ENCODE data around the gene BOLL.
"Not testable (repeated sequence)": the region's sequence is repeated elsewhere in the genome, so short reads cannot be mapped to it uniquely, and the experiment has no call there.

The BOLL gene

GRCh38 chr2:197795277-197795676 is 10.2 kb upstream of the BOLL start:
- DNase-seq = no peak

GRCh38 chr2:197793456-197793855 is 8.3 kb upstream of the BOLL start:
- DNase-seq = no peak

DNA sequence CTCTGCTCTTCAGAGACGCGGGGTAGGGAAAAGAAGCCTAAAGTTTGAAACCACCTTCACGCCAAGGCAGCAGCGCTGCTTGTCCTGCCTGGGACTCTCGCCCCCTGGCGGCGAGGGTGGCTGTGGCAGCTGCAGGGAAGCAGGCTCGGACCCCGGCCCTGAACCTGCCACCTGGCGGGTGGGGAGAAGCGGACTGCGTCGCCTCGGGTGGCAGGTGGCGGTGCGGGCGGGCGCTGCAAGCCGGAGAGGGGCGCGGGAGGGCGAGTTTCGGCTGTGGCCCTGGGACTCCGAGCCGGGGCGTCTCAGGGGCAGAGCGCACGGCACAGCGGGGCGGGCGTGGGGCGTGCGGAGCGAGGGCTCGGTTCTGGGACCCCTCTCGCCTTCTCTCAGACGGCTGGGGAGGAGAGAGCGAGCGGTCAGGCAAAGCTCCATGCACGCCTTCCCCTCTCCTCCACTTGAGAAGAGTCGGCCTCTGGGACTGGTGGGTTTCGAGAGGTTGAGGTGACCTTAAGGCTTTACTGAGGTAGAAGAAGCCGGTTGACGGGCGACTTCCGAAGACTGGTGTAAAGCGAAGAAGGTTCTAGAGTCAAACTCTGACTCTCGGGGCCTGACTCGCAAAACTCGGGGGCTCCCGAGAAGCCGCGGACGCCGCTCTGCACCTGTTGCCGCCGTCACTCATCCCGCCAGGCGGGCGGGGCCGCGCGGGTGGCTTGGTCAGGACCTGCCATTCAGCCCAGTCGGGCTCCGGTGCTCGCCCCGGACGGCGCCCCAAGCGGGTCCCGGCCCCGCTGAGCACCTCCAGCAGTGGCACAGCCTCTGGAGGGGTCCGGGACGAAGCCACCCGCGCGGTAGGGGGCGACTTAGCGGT is 1.1 kb upstream of the BOLL start:
- no peak for DNase-seq

DNA sequence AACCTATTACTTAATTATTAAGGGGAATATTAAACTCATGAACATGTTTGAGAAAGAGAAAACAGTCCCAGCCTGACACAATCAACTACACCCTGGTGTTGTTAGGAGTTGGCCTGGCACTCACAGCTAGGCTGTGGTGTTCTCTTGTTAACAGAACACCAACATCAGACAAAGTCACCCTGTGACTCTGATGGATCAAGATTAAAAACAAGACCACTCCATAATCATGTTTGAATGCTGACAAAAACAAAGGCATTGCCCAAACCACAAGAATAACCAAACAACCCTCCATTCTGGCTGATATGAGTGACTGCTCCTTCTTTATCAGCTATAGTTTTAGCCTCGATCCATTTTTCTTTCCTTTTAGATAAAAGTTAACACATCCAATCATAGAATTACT is 3.0 kb downstream of the BOLL start:
- DNase-seq = no peak

DNA sequence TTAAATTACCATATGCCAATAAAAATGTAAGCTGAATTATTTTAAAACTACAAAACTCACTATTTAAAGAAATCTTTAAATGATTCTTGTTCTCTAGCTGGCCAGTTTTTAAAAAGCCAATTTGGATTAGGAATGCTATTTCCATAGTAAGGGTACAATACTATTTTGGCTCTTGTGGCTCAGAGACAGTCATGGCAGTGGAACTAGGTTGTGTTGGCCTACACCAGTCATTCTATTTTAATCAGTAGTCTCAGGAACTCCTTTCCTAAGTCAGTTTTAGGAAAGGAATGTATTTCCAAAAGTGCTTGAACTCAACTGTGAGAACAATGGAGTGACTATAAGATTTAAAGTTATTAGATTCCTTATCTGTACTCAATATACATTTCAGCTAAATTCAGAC is 5.9 kb downstream of the BOLL start:
- DNase-seq = no peak

- no peak for DNase-seq
Observed at GRCh38 chr2:197777823-197778407, 7.2 kb downstream of the BOLL start.

DNA sequence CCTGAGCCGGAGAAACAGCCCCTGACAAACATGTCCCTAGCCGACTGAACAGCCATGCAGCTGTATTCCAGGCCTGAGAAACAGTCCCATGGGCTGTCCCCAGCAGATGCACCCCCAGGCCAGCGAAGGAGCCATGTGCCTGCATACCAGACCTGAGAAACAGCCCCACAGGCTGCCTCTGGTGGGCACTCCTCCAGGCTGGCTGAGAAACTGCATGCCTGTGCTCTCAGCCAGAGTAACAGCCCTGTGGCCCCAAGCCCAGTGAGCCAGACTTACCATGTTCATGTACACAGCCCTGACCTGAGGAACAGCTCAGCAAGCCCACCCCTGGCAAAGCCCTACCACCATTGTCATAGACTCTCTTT is 24.8 kb downstream of the BOLL start:
- DNase-seq = no peak

GRCh38 chr2:197759625-197760292 is 25.4 kb downstream of the BOLL start:
- no peak for DNase-seq

DNA sequence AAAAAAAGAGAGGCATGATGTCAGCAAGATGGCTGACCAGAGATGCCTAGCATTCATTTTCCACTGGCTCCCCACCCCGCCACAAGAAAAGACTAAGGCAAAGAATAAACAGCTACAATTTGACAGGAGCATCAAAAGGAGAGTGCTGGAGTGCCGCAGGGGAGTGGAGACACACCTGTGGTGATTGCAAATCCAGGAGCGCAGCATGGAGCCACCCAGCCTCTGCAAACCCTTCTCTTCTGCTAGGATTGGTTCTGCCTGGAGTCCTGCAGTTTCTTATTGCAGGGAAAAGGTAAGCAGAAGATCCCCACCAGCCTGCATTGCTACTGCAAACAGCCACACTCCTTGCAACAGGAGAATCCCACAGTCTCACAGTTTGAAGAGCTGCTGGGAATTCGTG is 26.1 kb downstream of the BOLL start:
- no peak for DNase-seq

DNA sequence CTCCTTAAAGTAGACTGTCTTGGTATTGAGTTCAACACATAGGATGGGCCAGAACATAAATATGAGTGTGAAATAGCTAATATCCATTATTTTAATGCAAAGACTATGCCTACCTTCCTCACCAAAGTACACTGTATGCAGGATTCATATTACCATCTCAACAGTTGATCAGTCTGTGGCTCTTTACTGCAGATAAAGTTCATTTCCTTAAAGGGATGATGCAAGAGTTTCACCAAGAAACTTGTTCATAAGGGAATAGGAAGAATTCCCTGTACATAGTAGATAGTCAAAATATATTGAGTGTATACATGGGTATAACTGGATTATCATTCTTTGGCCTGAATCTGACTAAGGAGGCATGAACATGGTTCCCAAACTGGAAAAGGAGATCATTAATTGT is 44.9 kb downstream of the BOLL start:
- DNase-seq = no peak

DNA sequence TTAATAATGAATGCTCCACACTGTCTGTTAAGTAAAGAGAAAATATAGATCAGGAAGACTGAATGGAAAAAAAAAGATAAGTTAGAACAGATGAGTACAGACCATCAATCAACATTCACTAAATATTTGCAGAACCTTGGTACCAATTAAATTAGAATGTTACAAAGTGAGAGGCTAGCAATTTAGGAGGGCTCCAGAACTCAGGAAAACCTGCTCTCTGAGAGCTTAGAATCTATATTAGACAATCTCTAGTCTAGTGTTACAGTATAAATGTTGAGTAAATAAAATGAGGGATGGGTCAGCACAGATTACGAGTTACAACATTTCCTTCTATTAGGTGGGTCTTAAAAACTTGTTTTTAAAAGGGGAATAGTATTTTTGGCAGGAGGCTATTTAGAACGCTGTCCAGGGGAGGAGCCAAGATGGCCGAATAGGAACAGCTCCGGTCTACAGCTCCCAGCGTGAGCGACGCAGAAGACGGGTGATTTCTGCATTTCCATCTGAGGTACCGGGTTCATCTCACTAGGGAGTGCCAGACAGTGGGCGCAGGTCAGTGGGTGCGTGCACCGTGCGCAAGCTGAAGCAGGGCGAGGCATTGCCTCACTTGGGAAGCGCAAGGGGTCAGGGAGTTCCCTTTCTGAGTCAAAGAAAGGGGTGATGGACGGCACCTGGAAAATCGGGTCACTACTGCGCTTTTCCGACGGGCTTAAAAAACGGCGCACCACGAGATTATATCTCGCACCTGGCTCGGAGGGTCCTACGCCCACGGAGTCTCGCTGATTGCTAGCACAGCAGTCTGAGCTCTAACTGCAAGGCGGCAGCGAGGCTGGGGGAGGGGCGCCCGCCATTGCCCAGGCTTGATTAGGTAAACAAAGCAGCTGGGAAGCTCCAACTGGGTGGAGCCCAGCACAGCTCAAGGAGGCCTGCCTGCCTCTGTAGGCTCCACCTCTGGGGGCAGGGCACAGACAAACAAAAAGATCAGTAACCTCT is 56.3 kb downstream of the BOLL start:
- not testable (repeated sequence) for DNase-seq

- DNase-seq = no peak
Observed at GRCh38 chr2:197727011-197727410, 58.1 kb downstream of the BOLL start.

DNA sequence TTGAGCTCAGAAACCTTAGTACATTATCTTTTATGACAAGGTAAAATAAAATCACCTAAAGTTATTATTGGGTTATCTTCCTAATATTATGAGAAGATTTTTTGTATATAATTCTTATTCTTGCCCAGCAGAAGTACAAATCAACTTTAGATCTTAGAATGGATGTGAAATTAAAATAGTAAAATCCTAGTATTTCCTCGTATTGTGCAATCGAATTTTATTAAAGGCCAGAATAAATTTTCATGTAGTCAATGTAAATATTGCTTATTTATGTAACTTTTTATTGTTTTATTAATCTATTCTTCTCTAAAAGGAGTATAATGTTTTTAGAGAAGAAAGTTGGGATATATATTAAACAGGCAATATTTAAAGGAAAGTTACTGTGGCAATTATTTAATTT is 67.3 kb downstream of the BOLL start:
- DNase-seq = no peak

DNA sequence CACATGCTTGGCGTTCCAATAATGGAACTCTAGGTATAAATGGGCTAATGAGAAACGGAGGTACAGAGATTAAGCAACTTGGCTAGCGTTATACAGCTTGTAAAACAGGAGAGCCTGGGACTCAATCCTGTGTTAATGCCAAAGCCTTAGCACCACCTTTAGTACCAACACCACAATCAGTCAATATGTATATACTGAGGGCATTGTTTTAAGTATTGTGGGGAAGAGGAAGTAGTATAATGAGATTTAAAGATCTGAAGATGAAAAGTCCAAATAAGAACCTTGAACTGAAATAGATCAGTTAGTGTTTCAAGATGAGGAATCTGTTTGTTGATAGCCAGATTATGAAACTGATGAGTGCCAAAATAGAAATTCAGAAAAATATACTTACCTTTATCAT is 71.8 kb downstream of the BOLL start:
- DNase-seq = no peak

DNA sequence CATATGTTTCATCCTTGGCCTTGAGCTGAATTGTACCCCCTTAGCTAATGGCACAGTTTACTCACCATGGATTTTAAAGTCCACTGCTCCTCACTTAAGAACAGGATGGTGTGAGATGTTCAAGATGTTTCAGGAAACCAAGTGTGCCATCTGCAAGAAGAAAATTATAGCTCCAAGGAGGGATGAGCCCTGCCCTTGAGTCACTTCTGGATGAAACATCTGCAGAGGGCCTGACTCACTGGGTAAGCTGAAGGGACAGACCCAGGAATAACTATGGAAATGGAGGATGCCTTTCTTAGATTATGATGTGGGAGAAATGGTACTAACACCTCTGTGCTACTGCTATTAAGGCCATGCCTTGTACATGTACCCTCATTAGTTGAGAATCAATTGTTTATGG is 73.5 kb downstream of the BOLL start:
- no peak for DNase-seq

DNA sequence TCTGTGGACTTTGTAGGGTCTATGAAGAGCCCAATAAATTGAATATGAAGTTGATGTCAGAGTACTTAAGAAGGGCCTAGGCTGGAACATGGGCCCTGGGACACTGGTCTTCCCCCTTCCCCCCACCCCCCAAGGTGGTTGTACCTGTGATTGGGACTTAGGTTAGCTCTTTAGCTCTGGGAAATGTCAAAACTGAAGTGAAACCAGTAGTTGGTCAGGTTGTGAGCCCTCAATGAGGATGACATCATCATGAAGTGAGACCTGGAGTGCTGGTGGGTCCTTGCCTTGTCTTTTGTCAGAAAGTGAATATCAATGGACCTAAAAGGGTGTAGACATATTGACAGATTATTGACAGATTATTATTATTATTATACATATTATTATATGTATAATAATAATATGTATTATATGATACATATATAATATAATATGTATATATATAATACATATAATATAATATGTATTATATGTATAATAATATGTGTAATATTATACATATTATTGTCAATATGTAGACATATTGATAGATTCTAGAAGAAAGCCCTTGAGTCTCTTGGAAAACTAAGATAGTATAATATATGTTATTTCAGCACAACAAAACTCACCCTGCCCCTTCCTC is 74.6 kb downstream of the BOLL start:
- DNase-seq = no peak

- DNase-seq = not testable (repeated sequence)
Observed at GRCh38 chr2:197709140-197709539, 76.0 kb downstream of the BOLL start.

- DNase-seq = no peak
Observed at GRCh38 chr2:197708331-197708730, 76.8 kb downstream of the BOLL start.

DNA sequence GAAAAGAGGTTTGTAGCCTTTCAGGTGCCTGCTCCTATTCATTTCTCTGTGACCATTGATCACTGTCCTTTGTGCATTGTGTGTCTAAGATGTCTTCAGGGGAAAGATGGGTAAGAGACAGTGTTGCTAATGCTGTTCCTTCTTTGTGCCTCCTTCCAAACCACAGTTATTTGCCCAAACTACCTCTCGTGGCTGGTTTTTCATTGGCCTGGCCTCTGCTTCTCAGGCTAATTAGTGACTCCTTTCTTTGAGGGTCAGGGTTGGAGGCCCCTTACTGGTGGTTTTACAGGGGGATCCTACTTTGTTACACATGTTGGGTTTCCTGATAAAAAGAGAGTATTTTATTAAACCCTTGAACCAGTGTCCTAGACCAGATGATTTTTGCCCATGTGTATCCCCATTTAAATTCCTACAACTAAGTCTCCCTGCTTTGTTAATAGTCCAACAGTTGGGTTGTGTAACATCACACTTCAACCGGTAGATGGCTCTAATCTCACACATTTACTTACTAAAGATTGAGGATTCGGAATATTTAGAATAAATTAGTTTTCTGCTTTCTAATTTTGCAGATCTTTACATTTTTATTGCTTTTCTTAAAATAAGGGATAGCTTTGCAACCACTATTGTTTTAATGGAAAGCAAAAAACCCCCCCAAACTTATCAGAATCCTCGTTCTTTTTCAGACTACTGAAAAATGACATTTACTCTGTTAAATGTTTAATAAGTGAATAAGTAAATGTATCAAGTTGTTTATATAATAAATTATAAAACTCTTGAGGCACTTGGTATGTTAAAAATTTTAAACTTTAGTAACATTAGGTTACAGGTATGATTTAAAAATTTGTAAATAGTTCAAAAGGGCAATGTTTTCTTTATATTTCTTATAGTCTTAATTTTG is 77.6 kb downstream of the BOLL start:
- DNase-seq = no peak

GRCh38 chr2:197706839-197707207 is 78.3 kb downstream of the BOLL start:
- DNase-seq = no peak
